GM12878 (cell line): ENCODE measurements around the gene CR1. TPM values are rescaled to one million over a fixed set of nuclear protein-coding genes. Genes with fewer than 3 reads are reported as not detected.

Experiments
- ATAC-seq: fragments of 200-7000 bp; cut with Tn5 transposase; 3 replicates; pipeline ENCODE4 v1.9.1; 2020; ENCODE audit warnings: mild to moderate bottlenecking, moderate library complexity
- BruUV-seq: library from RNA; stranded (reverse); fragments of 400-500 nt; replicated peaks from 2 replicates; lab custom pipeline; 2021; lab: Mats Ljungman, UMichigan
- CTCF ChIA-PET: fragments of 300-600 bp; sonication (Branson Sonifier 250); formaldehyde crosslinking; extraction: SDS; loops from one replicate; lab custom pipeline; 2021; ENCODE audit warnings: inconsistent platforms; lab: Yijun Ruan, JAX
- POLR2A ChIA-PET: fragments of 350-600 bp; formaldehyde crosslinking; extraction: SDS; loops from one replicate; lab custom pipeline; 2021; ENCODE audit warnings: inconsistent platforms; lab: Charles Lee
- RAD21 ChIA-PET: fragments of 300-600 bp; sonication (Branson Sonifier 250); formaldehyde crosslinking; loops from one replicate; lab custom pipeline; 2023; ENCODE audit warnings: antibody characterized with exemption; ENCODE audit not compliant: unreplicated experiment; lab: Charles Lee
- SMC1A ChIA-PET: fragments of 300-600 bp; sonication (Branson Sonifier 250); formaldehyde crosslinking; loops from one replicate; lab custom pipeline; 2023; ENCODE audit not compliant: unreplicated experiment, uncharacterized antibody; lab: Charles Lee
- DNase-seq: peaks from one replicate; pipeline ENCODE4 v3.0.0-alpha.2; 2011; ENCODE audit warnings: low read depth, low spot score
- FAIRE-seq: peaks from 3 replicates; lab custom pipeline; 2011; peaks lifted over from hg19 to GRCh38; lab: Jason Lieb, UNC
- H2AFZ ChIP-seq: 2 replicates; pipeline ENCODE4 v1.6.0; 2011; ENCODE audit warnings: low read depth, low read length, control low read depth; ENCODE audit not compliant: control insufficient read depth
- H3K27ac ChIP-seq: 2 replicates; pipeline ENCODE4 v1.5.1; 2011; ENCODE audit warnings: control low read depth; ENCODE audit not compliant: control insufficient read depth, insufficient read depth
- H3K27me3 ChIP-seq, 2 experiments: replicated peaks in 1 of 2; 2 replicates each; pipeline versions ENCODE4 v1.6.0 to v1.6.1; 2011; ENCODE audit warnings: low read length in 1 of 2; ENCODE audit not compliant: control insufficient read depth in 2 of 2, insufficient read depth in 2 of 2
- H3K36me3 ChIP-seq, 2 experiments: 2 replicates each; pipeline ENCODE4 v1.5.1; 2011; ENCODE audit warnings: low read length in 1 of 2; ENCODE audit not compliant: control insufficient read depth in 2 of 2, insufficient read depth in 2 of 2
- H3K4me1 ChIP-seq: 2 replicates; pipeline ENCODE4 v1.6.1; 2011; ENCODE audit warnings: mild to moderate bottlenecking, low read length, moderate library complexity, mixed read lengths; ENCODE audit not compliant: control insufficient read depth, insufficient read depth
- H3K4me2 ChIP-seq: 2 replicates; pipeline ENCODE4 v1.6.0; 2011; ENCODE audit warnings: control low read depth; ENCODE audit not compliant: control insufficient read depth, insufficient read depth
- H3K4me3 ChIP-seq: fragments of 200-600 bp; sonication (generic); 2 replicates; pipeline ENCODE4 v1.5.1; 2016
- H3K79me2 ChIP-seq: 2 replicates; pipeline ENCODE4 v1.6.0; 2011; ENCODE audit warnings: low read length; ENCODE audit not compliant: control insufficient read depth, insufficient read depth
- H3K9ac ChIP-seq: 2 replicates; pipeline ENCODE4 v1.8.0; 2011; ENCODE audit warnings: low read length, control low read depth, mixed read lengths; ENCODE audit not compliant: control insufficient read depth, insufficient read depth
- H3K9me3 ChIP-seq: replicated peaks from 3 replicates; pipeline ENCODE4 v1.5.1; 2011; ENCODE audit warnings: mild to moderate bottlenecking, low read length; ENCODE audit not compliant: control insufficient read depth, insufficient read depth
- H4K20me1 ChIP-seq: 2 replicates; pipeline ENCODE4 v1.6.0; 2011; ENCODE audit not compliant: control insufficient read depth, insufficient read depth
- CBX5 ChIP-seq: sonication (generic); IDR thresholded peaks from 2 replicates; pipeline ENCODE4 v1.6.1; 2016; ENCODE audit warnings: low read depth, moderate library complexity, mild to moderate bottlenecking, inconsistent platforms
- EGR1 ChIP-seq, 2 experiments: IDR thresholded peaks; 1 replicate in 1 of 2; 2 replicates in 1 of 2; pipeline ENCODE4 v1.6.1; 2011 to 2012; ENCODE audit warnings: low read depth in 2 of 2, low read length in 2 of 2, borderline replicate concordance in 1 of 2, mild to moderate bottlenecking in 1 of 2, moderate library complexity in 1 of 2
- FOXK2 ChIP-seq: fragments of 450-650 bp; IDR thresholded peaks from 2 replicates; pipeline ENCODE4 v1.6.1; 2017; ENCODE audit warnings: mild to moderate bottlenecking, moderate library complexity
- NFYB ChIP-seq: IDR thresholded peaks from 2 replicates; pipeline ENCODE4 v1.6.1; 2011; ENCODE audit warnings: low read depth, mild to moderate bottlenecking, low read length, improper control_type of control experiment, moderate library complexity; ENCODE audit not compliant: insufficient read depth
- NRF1 ChIP-seq: conservative IDR thresholded peaks from 2 replicates; pipeline ENCODE4 v1.6.1; 2011; ENCODE audit warnings: mild to moderate bottlenecking, low read depth, low read length, improper control_type of control experiment
- POLR2AphosphoS5 ChIP-seq: IDR thresholded peaks from 2 replicates; pipeline ENCODE4 v1.6.1; 2011; ENCODE audit warnings: mild to moderate bottlenecking, low read length, inconsistent platforms
- SIN3A ChIP-seq: IDR thresholded peaks from 2 replicates; pipeline ENCODE4 v1.6.1; 2012; ENCODE audit warnings: low read depth, low read length, improper control_type of control experiment
- TCF12 ChIP-seq: IDR thresholded peaks from 2 replicates; pipeline ENCODE4 v1.6.1; 2011; ENCODE audit warnings: low read depth, mild to moderate bottlenecking, low read length
- WGBS: methylation state at CpG from one replicate; pipeline ENCODE4 v1.1.6; 2016; ENCODE audit warnings: low lambda C conversion rate; ENCODE audit not compliant: insufficient replicate concordance, insufficient coverage; ENCODE audit errors: missing lambda C conversion rate; 5-methylcytosine and 5-hydroxymethylcytosine counted together
- in situ Hi-C: fragments of 300-500 bp; cut with MboI; formaldehyde crosslinking; loops from 9 replicates; pipeline ENCODE4 v1.14.3; 2018; ENCODE audit warnings: mixed read lengths
- intact Hi-C: fragments of 100-400 bp; cut with micrococcal nuclease; formaldehyde crosslinking; loops from one replicate; pipeline ENCODE4 v1.14.2; 2022; ENCODE audit not compliant: unreplicated experiment
- polyA plus RNA-seq, 11 experiments: library from polyadenylated mRNA; depleted of rRNA in 4 of 11; unstranded in 6 of 11; stranded (reverse) in 5 of 11; fragments of >200 nt; fragmentation: Nextera tagmentation in 4 of 11; fragmentation: Illumina TruSeq in 1 of 11; extraction: Ambion mirVana in 4 of 11; extraction: Trizol in 1 of 11; gene quantifications; 1 replicate in 1 of 11; 2 replicates in 10 of 11; pipeline versions ENCODE4 v1.2.1 to v1.2.3, GENCODE V29; 2011 to 2016; ENCODE audit warnings: inconsistent platforms in 2 of 11, missing spikeins in 2 of 11, low read depth in 1 of 11
- total RNA-seq, 4 experiments: library from RNA; depleted of rRNA in 3 of 4; stranded (reverse); fragments of >200 nt in 3 of 4; fragmentation: Illumina TruSeq in 1 of 4; extraction: Trizol in 1 of 4; gene quantifications; 2 replicates each; pipeline versions ENCODE4 v1.2.1 to v1.2.3, GENCODE V29; 2013 to 2021
- TF ChIP-seq, protein P1 (sequence below): fragments of 150-350 bp; IDR thresholded peaks from 2 replicates; pipeline ENCODE4 v1.6.1; 2014; ENCODE audit warnings: mild to moderate bottlenecking, low read depth, low read length
- TF ChIP-seq, protein P2 (sequence below): fragments of 450-650 bp; IDR thresholded peaks from 2 replicates; pipeline ENCODE4 v1.6.1; 2017; ENCODE audit warnings: mild to moderate bottlenecking
- TF ChIP-seq, protein P3 (sequence below): fragments of 450-650 bp; formaldehyde crosslinking; IDR thresholded peaks from 2 replicates; pipeline ENCODE4 v1.4.0; 2020; ENCODE audit warnings: mild to moderate bottlenecking, moderate library complexity
- TF ChIP-seq, protein P4 (sequence below): IDR thresholded peaks from 2 replicates; pipeline ENCODE4 v1.6.1; 2012; ENCODE audit warnings: low read depth, low read length, improper control_type of control experiment

CR1 gene
- total and polyA plus RNA-seq, 10 of the 15 experiments (the other 5 are each of a cell fraction or from before 2014, with no cell fraction given): 0.30 to 8.0 (median 4.3) TPM

DNA sequence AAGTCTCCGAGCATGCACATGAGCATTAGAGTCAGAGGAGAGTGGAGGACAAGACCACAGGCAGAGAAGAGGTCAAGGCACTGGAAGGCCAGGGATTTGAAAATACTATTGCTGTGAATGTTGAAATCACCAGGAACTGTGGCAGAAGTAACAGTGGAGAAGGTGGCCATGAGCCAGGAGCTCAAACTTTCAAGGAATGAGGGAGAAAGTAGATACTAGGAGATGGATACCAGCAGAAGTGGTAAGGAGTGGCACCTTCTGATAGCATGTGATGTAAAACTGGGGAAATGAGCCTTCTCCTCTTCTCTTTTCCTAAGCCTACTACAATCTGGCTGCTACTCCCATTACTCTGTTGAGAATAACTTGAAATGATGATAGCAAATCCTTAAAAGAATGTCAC is 1.8 kb upstream of the CR1 start:
- DNase-seq (no peak), ATAC-seq (no peak), FAIRE-seq (no peak)
- peaks cover 6% of the 10 kb centered on the region for H3K79me2 ChIP-seq
- intact Hi-C loops (loop anchor here (10.0 kb wide), 1 partner anchor 169 kb away; the partner anchor contains the start of gene CD55), in situ Hi-C loops (no loop called here)
- ChIA-PET POLR2A (no interaction called here), RAD21 (no interaction called here), CTCF (interaction anchor here (0.7 kb wide), 1 partner anchor 83 kb away, joined by 3 read pairs; no protein-coding TSS in a partner anchor), SMC1A (interaction anchor here (0.6 kb wide), 1 partner anchor 27 kb away, joined by 3 read pairs; no protein-coding TSS in a partner anchor)
- 100% methylated on average over 1 of the region's 1 CpG for WGBS
- no peaks in the 10 kb centered on the region for H3K36me3 ChIP-seq
- no peak overlapping the region for H2AFZ ChIP-seq
- BruUV-seq: no TSS peak
- no peaks in the 10 kb centered on the region for H3K27me3 ChIP-seq
- no peak overlapping the region for H3K4me3 ChIP-seq
- peaks cover 6% of the 10 kb centered on the region for H3K4me1 ChIP-seq
- H3K27ac ChIP-seq: no peak overlapping the region
- TF ChIP-seq TCF12: no peak
- no peak for TF ChIP-seq POLR2AphosphoS5
- TF ChIP-seq, protein P1, sequence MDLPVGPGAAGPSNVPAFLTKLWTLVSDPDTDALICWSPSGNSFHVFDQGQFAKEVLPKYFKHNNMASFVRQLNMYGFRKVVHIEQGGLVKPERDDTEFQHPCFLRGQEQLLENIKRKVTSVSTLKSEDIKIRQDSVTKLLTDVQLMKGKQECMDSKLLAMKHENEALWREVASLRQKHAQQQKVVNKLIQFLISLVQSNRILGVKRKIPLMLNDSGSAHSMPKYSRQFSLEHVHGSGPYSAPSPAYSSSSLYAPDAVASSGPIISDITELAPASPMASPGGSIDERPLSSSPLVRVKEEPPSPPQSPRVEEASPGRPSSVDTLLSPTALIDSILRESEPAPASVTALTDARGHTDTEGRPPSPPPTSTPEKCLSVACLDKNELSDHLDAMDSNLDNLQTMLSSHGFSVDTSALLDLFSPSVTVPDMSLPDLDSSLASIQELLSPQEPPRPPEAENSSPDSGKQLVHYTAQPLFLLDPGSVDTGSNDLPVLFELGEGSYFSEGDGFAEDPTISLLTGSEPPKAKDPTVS: no peak
- no peak for TF ChIP-seq EGR1 (IDR thresholded peaks at IDR 0.05; ENCODE audit: borderline replicate concordance in 1 of 2, low read depth in 2 of 2, low read length in 2 of 2)
- TF ChIP-seq, protein P2, sequence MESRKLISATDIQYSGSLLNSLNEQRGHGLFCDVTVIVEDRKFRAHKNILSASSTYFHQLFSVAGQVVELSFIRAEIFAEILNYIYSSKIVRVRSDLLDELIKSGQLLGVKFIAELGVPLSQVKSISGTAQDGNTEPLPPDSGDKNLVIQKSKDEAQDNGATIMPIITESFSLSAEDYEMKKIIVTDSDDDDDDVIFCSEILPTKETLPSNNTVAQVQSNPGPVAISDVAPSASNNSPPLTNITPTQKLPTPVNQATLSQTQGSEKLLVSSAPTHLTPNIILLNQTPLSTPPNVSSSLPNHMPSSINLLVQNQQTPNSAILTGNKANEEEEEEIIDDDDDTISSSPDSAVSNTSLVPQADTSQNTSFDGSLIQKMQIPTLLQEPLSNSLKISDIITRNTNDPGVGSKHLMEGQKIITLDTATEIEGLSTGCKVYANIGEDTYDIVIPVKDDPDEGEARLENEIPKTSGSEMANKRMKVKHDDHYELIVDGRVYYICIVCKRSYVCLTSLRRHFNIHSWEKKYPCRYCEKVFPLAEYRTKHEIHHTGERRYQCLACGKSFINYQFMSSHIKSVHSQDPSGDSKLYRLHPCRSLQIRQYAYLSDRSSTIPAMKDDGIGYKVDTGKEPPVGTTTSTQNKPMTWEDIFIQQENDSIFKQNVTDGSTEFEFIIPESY: no peak
- TF ChIP-seq, protein P3, sequence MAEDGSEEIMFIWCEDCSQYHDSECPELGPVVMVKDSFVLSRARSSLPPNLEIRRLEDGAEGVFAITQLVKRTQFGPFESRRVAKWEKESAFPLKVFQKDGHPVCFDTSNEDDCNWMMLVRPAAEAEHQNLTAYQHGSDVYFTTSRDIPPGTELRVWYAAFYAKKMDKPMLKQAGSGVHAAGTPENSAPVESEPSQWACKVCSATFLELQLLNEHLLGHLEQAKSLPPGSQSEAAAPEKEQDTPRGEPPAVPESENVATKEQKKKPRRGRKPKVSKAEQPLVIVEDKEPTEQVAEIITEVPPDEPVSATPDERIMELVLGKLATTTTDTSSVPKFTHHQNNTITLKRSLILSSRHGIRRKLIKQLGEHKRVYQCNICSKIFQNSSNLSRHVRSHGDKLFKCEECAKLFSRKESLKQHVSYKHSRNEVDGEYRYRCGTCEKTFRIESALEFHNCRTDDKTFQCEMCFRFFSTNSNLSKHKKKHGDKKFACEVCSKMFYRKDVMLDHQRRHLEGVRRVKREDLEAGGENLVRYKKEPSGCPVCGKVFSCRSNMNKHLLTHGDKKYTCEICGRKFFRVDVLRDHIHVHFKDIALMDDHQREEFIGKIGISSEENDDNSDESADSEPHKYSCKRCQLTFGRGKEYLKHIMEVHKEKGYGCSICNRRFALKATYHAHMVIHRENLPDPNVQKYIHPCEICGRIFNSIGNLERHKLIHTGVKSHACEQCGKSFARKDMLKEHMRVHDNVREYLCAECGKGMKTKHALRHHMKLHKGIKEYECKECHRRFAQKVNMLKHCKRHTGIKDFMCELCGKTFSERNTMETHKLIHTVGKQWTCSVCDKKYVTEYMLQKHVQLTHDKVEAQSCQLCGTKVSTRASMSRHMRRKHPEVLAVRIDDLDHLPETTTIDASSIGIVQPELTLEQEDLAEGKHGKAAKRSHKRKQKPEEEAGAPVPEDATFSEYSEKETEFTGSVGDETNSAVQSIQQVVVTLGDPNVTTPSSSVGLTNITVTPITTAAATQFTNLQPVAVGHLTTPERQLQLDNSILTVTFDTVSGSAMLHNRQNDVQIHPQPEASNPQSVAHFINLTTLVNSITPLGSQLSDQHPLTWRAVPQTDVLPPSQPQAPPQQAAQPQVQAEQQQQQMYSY (CRISPR knock-in tag): no peak
- TF ChIP-seq NFYB: no peak
- TF ChIP-seq NRF1: no peak
- no peak for TF ChIP-seq SIN3A
- TF ChIP-seq CBX5: no peak
- no peak for TF ChIP-seq FOXK2
- TF ChIP-seq, protein P4, sequence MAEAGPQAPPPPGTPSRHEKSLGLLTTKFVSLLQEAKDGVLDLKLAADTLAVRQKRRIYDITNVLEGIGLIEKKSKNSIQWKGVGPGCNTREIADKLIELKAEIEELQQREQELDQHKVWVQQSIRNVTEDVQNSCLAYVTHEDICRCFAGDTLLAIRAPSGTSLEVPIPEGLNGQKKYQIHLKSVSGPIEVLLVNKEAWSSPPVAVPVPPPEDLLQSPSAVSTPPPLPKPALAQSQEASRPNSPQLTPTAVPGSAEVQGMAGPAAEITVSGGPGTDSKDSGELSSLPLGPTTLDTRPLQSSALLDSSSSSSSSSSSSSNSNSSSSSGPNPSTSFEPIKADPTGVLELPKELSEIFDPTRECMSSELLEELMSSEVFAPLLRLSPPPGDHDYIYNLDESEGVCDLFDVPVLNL: no peak
- H3K9ac ChIP-seq: no peak overlapping the region
- H3K9me3 ChIP-seq: no peaks in the 10 kb centered on the region
- H4K20me1 ChIP-seq: no peaks in the 10 kb centered on the region
- H3K4me2 ChIP-seq: no peak overlapping the region
